GM12878 (cell line): ENCODE data around the gene IQGAP2. TPM values are rescaled to one million over a fixed set of nuclear protein-coding genes. Genes with fewer than 3 reads are reported as not detected.

Experiments
- ATAC-seq: fragments of 200-7000 bp; cut with Tn5 transposase; 3 replicates; pipeline ENCODE4 v1.9.1; 2020; ENCODE audit warnings: mild to moderate bottlenecking, moderate library complexity
- BruUV-seq: library from RNA; stranded (reverse); fragments of 400-500 nt; replicated peaks from 2 replicates; lab custom pipeline; 2021; lab: Mats Ljungman, UMichigan
- CTCF ChIA-PET: fragments of 300-600 bp; sonication (Branson Sonifier 250); formaldehyde crosslinking; extraction: SDS; loops from one replicate; lab custom pipeline; 2021; ENCODE audit warnings: inconsistent platforms; lab: Yijun Ruan, JAX
- POLR2A ChIA-PET: fragments of 350-600 bp; formaldehyde crosslinking; extraction: SDS; loops from one replicate; lab custom pipeline; 2021; ENCODE audit warnings: inconsistent platforms; lab: Charles Lee
- RAD21 ChIA-PET: fragments of 300-600 bp; sonication (Branson Sonifier 250); formaldehyde crosslinking; loops from one replicate; lab custom pipeline; 2023; ENCODE audit warnings: antibody characterized with exemption; ENCODE audit not compliant: unreplicated experiment; lab: Charles Lee
- SMC1A ChIA-PET: fragments of 300-600 bp; sonication (Branson Sonifier 250); formaldehyde crosslinking; loops from one replicate; lab custom pipeline; 2023; ENCODE audit not compliant: unreplicated experiment, uncharacterized antibody; lab: Charles Lee
- DNase-seq: peaks from one replicate; pipeline ENCODE4 v3.0.0-alpha.2; 2011; ENCODE audit warnings: low read depth, low spot score
- FAIRE-seq: peaks from 3 replicates; lab custom pipeline; 2011; peaks lifted over from hg19 to GRCh38; lab: Jason Lieb, UNC
- H2AFZ ChIP-seq: 2 replicates; pipeline ENCODE4 v1.6.0; 2011; ENCODE audit warnings: low read depth, low read length, control low read depth; ENCODE audit not compliant: control insufficient read depth
- H3K27ac ChIP-seq: 2 replicates; pipeline ENCODE4 v1.5.1; 2011; ENCODE audit warnings: control low read depth; ENCODE audit not compliant: control insufficient read depth, insufficient read depth
- H3K27me3 ChIP-seq, 2 experiments: replicated peaks in 1 of 2; 2 replicates each; pipeline versions ENCODE4 v1.6.0 to v1.6.1; 2011; ENCODE audit warnings: low read length in 1 of 2; ENCODE audit not compliant: control insufficient read depth in 2 of 2, insufficient read depth in 2 of 2
- H3K36me3 ChIP-seq, 2 experiments: 2 replicates each; pipeline ENCODE4 v1.5.1; 2011; ENCODE audit warnings: low read length in 1 of 2; ENCODE audit not compliant: control insufficient read depth in 2 of 2, insufficient read depth in 2 of 2
- H3K4me1 ChIP-seq: 2 replicates; pipeline ENCODE4 v1.6.1; 2011; ENCODE audit warnings: mild to moderate bottlenecking, low read length, moderate library complexity, mixed read lengths; ENCODE audit not compliant: control insufficient read depth, insufficient read depth
- H3K4me2 ChIP-seq: 2 replicates; pipeline ENCODE4 v1.6.0; 2011; ENCODE audit warnings: control low read depth; ENCODE audit not compliant: control insufficient read depth, insufficient read depth
- H3K4me3 ChIP-seq: fragments of 200-600 bp; sonication (generic); 2 replicates; pipeline ENCODE4 v1.5.1; 2016
- H3K79me2 ChIP-seq: 2 replicates; pipeline ENCODE4 v1.6.0; 2011; ENCODE audit warnings: low read length; ENCODE audit not compliant: control insufficient read depth, insufficient read depth
- H3K9ac ChIP-seq: 2 replicates; pipeline ENCODE4 v1.8.0; 2011; ENCODE audit warnings: low read length, control low read depth, mixed read lengths; ENCODE audit not compliant: control insufficient read depth, insufficient read depth
- H3K9me3 ChIP-seq: replicated peaks from 3 replicates; pipeline ENCODE4 v1.5.1; 2011; ENCODE audit warnings: mild to moderate bottlenecking, low read length; ENCODE audit not compliant: control insufficient read depth, insufficient read depth
- H4K20me1 ChIP-seq: 2 replicates; pipeline ENCODE4 v1.6.0; 2011; ENCODE audit not compliant: control insufficient read depth, insufficient read depth
- ATF3 ChIP-seq: IDR thresholded peaks from 2 replicates; pipeline ENCODE4 v1.6.1; 2011; ENCODE audit warnings: low read depth, mild to moderate bottlenecking, low read length, moderate library complexity, borderline replicate concordance; ENCODE audit errors: extremely low read depth
- BMI1 ChIP-seq: fragments of 450-650 bp; IDR thresholded peaks from 2 replicates; pipeline ENCODE4 v1.6.1; 2016; ENCODE audit warnings: mild to moderate bottlenecking, moderate library complexity, borderline replicate concordance
- CHD2 ChIP-seq: IDR thresholded peaks from 2 replicates; pipeline ENCODE4 v1.6.1; 2011; ENCODE audit warnings: low read depth, low read length, improper control_type of control experiment, borderline replicate concordance
- CREM ChIP-seq: IDR thresholded peaks from 2 replicates; pipeline ENCODE4 v1.6.1; 2014; ENCODE audit warnings: antibody characterized with exemption, low read depth
- FOXK2 ChIP-seq: fragments of 450-650 bp; IDR thresholded peaks from 2 replicates; pipeline ENCODE4 v1.6.1; 2017; ENCODE audit warnings: mild to moderate bottlenecking, moderate library complexity
- JUND ChIP-seq: IDR thresholded peaks from 2 replicates; pipeline ENCODE4 v1.6.1; 2012; ENCODE audit warnings: low read depth, mild to moderate bottlenecking, low read length, improper control_type of control experiment, moderate library complexity
- KLF5 ChIP-seq: fragments of 450-650 bp; IDR thresholded peaks from 2 replicates; pipeline ENCODE4 v1.6.1; 2014; ENCODE audit warnings: mild to moderate bottlenecking; ENCODE audit not compliant: partially characterized antibody
- LARP7 ChIP-seq: fragments of 450-650 bp; IDR thresholded peaks from 2 replicates; pipeline ENCODE4 v1.6.1; 2017; ENCODE audit warnings: mild to moderate bottlenecking
- MLLT1 ChIP-seq: fragments of 450-650 bp; IDR thresholded peaks from 2 replicates; pipeline ENCODE4 v1.6.1; 2016; ENCODE audit warnings: mild to moderate bottlenecking
- MTA3 ChIP-seq: IDR thresholded peaks from 2 replicates; pipeline ENCODE4 v1.6.1; 2012; ENCODE audit warnings: low read length, inconsistent platforms, borderline replicate concordance
- PAX5 ChIP-seq: IDR thresholded peaks from 2 replicates; pipeline ENCODE4 v1.6.1; 2011; ENCODE audit warnings: low read depth, low read length, borderline replicate concordance
- POLR2A ChIP-seq: IDR thresholded peaks from 2 replicates; pipeline ENCODE4 v1.6.1; 2011; ENCODE audit warnings: low read depth, mild to moderate bottlenecking, low read length
- RFX5 ChIP-seq: IDR thresholded peaks from 2 replicates; pipeline ENCODE4 v1.6.1; 2011; ENCODE audit warnings: low read depth, low read length, improper control_type of control experiment
- SMC3 ChIP-seq: IDR thresholded peaks from 2 replicates; pipeline ENCODE4 v1.6.1; 2011; ENCODE audit warnings: low read length, improper control_type of control experiment, borderline replicate concordance
- SREBF1 ChIP-seq: IDR thresholded peaks from 2 replicates; pipeline ENCODE4 v1.6.1; 2012; ENCODE audit warnings: mild to moderate bottlenecking, low read length
- TCF7 ChIP-seq: IDR thresholded peaks from 2 replicates; pipeline ENCODE4 v1.6.1; 2014; ENCODE audit warnings: antibody characterized with exemption, borderline replicate concordance
- USF2 ChIP-seq: IDR thresholded peaks from 2 replicates; pipeline ENCODE4 v1.6.1; 2011; ENCODE audit warnings: low read depth, low read length, improper control_type of control experiment, borderline replicate concordance
- YY1 ChIP-seq: IDR thresholded peaks from 2 replicates; pipeline ENCODE4 v1.6.1; 2011; ENCODE audit warnings: low read depth, mild to moderate bottlenecking, low read length
- ZNF384 ChIP-seq: IDR thresholded peaks from 2 replicates; pipeline ENCODE4 v1.6.1; 2012; ENCODE audit warnings: low read depth, mild to moderate bottlenecking, low read length, improper control_type of control experiment, borderline replicate concordance
- WGBS: methylation state at CpG from one replicate; pipeline ENCODE4 v1.1.6; 2016; ENCODE audit warnings: low lambda C conversion rate; ENCODE audit not compliant: insufficient replicate concordance, insufficient coverage; ENCODE audit errors: missing lambda C conversion rate; 5-methylcytosine and 5-hydroxymethylcytosine counted together
- in situ Hi-C: fragments of 300-500 bp; cut with MboI; formaldehyde crosslinking; loops from 9 replicates; pipeline ENCODE4 v1.14.3; 2018; ENCODE audit warnings: mixed read lengths
- intact Hi-C: fragments of 100-400 bp; cut with micrococcal nuclease; formaldehyde crosslinking; loops from one replicate; pipeline ENCODE4 v1.14.2; 2022; ENCODE audit not compliant: unreplicated experiment
- polyA plus RNA-seq, 11 experiments: library from polyadenylated mRNA; depleted of rRNA in 4 of 11; unstranded in 6 of 11; stranded (reverse) in 5 of 11; fragments of >200 nt; fragmentation: Nextera tagmentation in 4 of 11; fragmentation: Illumina TruSeq in 1 of 11; extraction: Ambion mirVana in 4 of 11; extraction: Trizol in 1 of 11; gene quantifications; 1 replicate in 1 of 11; 2 replicates in 10 of 11; pipeline versions ENCODE4 v1.2.1 to v1.2.3, GENCODE V29; 2011 to 2016; ENCODE audit warnings: inconsistent platforms in 2 of 11, missing spikeins in 2 of 11, low read depth in 1 of 11
- total RNA-seq, 4 experiments: library from RNA; depleted of rRNA in 3 of 4; stranded (reverse); fragments of >200 nt in 3 of 4; fragmentation: Illumina TruSeq in 1 of 4; extraction: Trizol in 1 of 4; gene quantifications; 2 replicates each; pipeline versions ENCODE4 v1.2.1 to v1.2.3, GENCODE V29; 2013 to 2021

Gene IQGAP2
- total and polyA plus RNA-seq, 10 of the 15 experiments (the other 5 are each of a cell fraction or from before 2014, with no cell fraction given), result 14.5 to 41.4 (median 21.8) TPM

GRCh38 chr5:76475385-76475784 is 72.3 kb downstream of the IQGAP2 start:
- no TSS peak for BruUV-seq
- TF ChIP-seq USF2 (no peak), ATF3 (no peak), CREM (no peak)
- TF ChIP-seq, all 136 proteins: peak for 0
- no peaks in the 10 kb centered on the region for H3K79me2 ChIP-seq
- no peaks in the 10 kb centered on the region for H4K20me1 ChIP-seq
- ChIA-PET RAD21 (no interaction called here), CTCF (no interaction called here), POLR2A (no interaction called here), SMC1A (no interaction called here)
- FAIRE-seq (no peak), ATAC-seq (no peak), DNase-seq (no peak)
- H3K4me3 ChIP-seq, result no peak overlapping the region
- H3K9ac ChIP-seq, result no peak overlapping the region
- no peaks in the 10 kb centered on the region for H3K4me1 ChIP-seq
- H3K27ac ChIP-seq, result no peak overlapping the region
- intact Hi-C loops (no loop called here), in situ Hi-C loops (no loop called here)
- no peak overlapping the region for H2AFZ ChIP-seq
- 98% methylated on average over 3 of the region's 3 CpGs for WGBS
- no peaks in the 10 kb centered on the region for H3K27me3 ChIP-seq
- no peaks in the 10 kb centered on the region for H3K36me3 ChIP-seq
- no peak overlapping the region for H3K4me2 ChIP-seq
- no peaks in the 10 kb centered on the region for H3K9me3 ChIP-seq

DNA sequence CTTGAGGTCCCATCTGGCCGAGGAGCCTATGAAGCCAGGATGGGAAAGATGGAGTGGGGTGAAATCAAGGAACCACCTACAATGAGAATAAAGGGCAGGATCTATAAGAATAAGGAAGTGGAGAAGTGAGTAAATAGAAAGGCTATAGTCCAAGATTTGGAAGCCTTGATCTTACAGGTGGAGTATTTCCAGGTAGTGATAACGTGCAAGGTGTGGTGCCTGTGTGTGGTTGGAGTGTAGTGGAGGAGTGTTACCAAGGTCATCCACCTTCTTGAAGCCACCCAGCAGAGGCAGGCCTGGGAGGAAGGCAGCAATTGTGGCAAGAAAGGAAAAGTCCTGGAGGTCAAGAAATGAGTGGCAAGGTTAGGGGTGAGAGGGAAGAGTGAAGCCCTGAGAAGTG is 72.9 kb downstream of the IQGAP2 start:
- H3K9ac ChIP-seq, result no peak overlapping the region
- no peaks in the 10 kb centered on the region for H3K4me1 ChIP-seq
- in situ Hi-C loops (no loop called here), intact Hi-C loops (no loop called here)
- BruUV-seq, result TSS peak; percentile 31
- H4K20me1 ChIP-seq, result no peaks in the 10 kb centered on the region
- no peaks in the 10 kb centered on the region for H3K9me3 ChIP-seq
- ATAC-seq, result no peak
- POLR2A ChIA-PET, result no interaction called here
- H2AFZ ChIP-seq, result no peak overlapping the region
- H3K27ac ChIP-seq, result no peak overlapping the region
- H3K4me2 ChIP-seq, result no peak overlapping the region
- SMC1A ChIA-PET, result no interaction called here
- DNase-seq, result no peak
- H3K27me3 ChIP-seq, result no peaks in the 10 kb centered on the region
- no peak for FAIRE-seq
- CTCF ChIA-PET, result no interaction called here
- RAD21 ChIA-PET, result no interaction called here
- H3K79me2 ChIP-seq, result no peaks in the 10 kb centered on the region
- H3K36me3 ChIP-seq, result no peaks in the 10 kb centered on the region
- 79% methylated on average over 2 of the region's 2 CpGs for WGBS
- H3K4me3 ChIP-seq, result no peak overlapping the region
- TF ChIP-seq YY1 (no peak), LARP7 (no peak), POLR2A (no peak), MTA3 (no peak), JUND (no peak), ZNF384 (no peak), RFX5 (no peak), SMC3 (no peak), KLF5 (no peak), SREBF1 (no peak), CHD2 (no peak), MLLT1 (no peak), TCF7 (no peak), PAX5 (no peak), BMI1 (no peak), FOXK2 (no peak)
